Gastroesophageal sphincter (tissue), 4 donors: ENCODE data around the gene ARID3B. TPM values are rescaled to one million over a fixed set of nuclear protein-coding genes. Genes with fewer than 3 reads are reported as not detected.

ENCODE experiments used
- ATAC-seq: fragments of 150-250 bp; one replicate; pipeline ENCODE4 v1.9.1; 2016; ENCODE audit warnings: mild to moderate bottlenecking, moderate library complexity
- H3K27ac ChIP-seq, 4 donors: fragments of 200-600 bp; sonication (generic) in 3 of 4; 1 replicate in 3 of 4; 2 replicates in 1 of 4; pipeline ENCODE4 v1.5.1; 2016 to 2019
- H3K27me3 ChIP-seq: fragments of 200-600 bp; sonication (generic); one replicate; pipeline ENCODE4 v1.5.1; 2019
- H3K36me3 ChIP-seq, 2 donors: fragments of 200-600 bp; sonication (generic); one replicate each; pipeline ENCODE4 v1.5.1; 2019; ENCODE audit warnings: control low read depth in 1 of 2
- H3K4me1 ChIP-seq, 3 donors: fragments of 200-600 bp; sonication (generic); 1 replicate in 2 of 3; 2 replicates in 1 of 3; pipeline ENCODE4 v1.5.1; 2016 to 2019; ENCODE audit warnings: control low read depth in 2 of 3
- H3K4me3 ChIP-seq, 2 donors: fragments of 200-600 bp; sonication (generic); one replicate each; pipeline ENCODE4 v1.5.1; 2019; ENCODE audit warnings: mild to moderate bottlenecking in 1 of 2, moderate library complexity in 1 of 2
- H3K9me3 ChIP-seq, 3 donors: fragments of 200-600 bp; sonication (generic); one replicate each; pipeline ENCODE4 v1.5.1; 2017 to 2019; ENCODE audit warnings: control low read depth in 2 of 3
- EP300 ChIP-seq: sonication (generic); formaldehyde crosslinking; IDR thresholded peaks from one replicate; pipeline ENCODE4 v1.6.1; 2017; ENCODE audit warnings: antibody characterized with exemption, mild to moderate bottlenecking
- POLR2A ChIP-seq, 2 donors: fragments of 450-650 bp; IDR thresholded peaks; one replicate each; pipeline ENCODE4 v1.6.1; 2017; ENCODE audit warnings: antibody characterized with exemption in 2 of 2, mild to moderate bottlenecking in 2 of 2, moderate library complexity in 1 of 2
- POLR2AphosphoS5 ChIP-seq: sonication (generic); formaldehyde crosslinking; IDR thresholded peaks from one replicate; pipeline ENCODE4 v1.6.1; 2017; ENCODE audit warnings: antibody characterized with exemption
- WGBS, 2 donors: methylation state at CpG; one replicate each; pipeline ENCODE4 v1.1.5; 2018; ENCODE audit warnings: low coverage in 1 of 2; 5-methylcytosine and 5-hydroxymethylcytosine counted together
- total RNA-seq, 4 donors: library from RNA; depleted of rRNA; stranded (reverse); fragments of >200 nt; gene quantifications; one replicate each; pipeline ENCODE4 v1.1.0, GENCODE V29; 2016
- TF ChIP-seq, protein P1 (sequence below), 4 experiments: fragments of 200-600 bp in 2 of 4; fragments of 450-650 bp in 2 of 4; sonication (generic) in 1 of 4; IDR thresholded peaks; one replicate each; pipeline ENCODE4 v1.5.1; 2017 to 2019; ENCODE audit warnings: antibody characterized with exemption in 4 of 4, mild to moderate bottlenecking in 2 of 4, moderate library complexity in 2 of 4

Gene ARID3B
- total RNA-seq, 4 donors from 2014 or later: 2.9 to 8.4 (median 6.9) TPM

- H3K4me1 ChIP-seq: peaks cover 0 to 23% (median 1%) of the 10 kb centered on the region in 3 donors
- H3K4me3 ChIP-seq: no peak overlapping the region
- whole genome bisulfite sequencing, 2 donors: 91% methylated on average over 3 of the region's 3 CpGs; no CpG with 5 or more reads in 1 of the 2 donors
- TF ChIP-seq POLR2A (IDR thresholded peaks at IDR 0.05) (no peak), EP300 (no peak)
- H3K27me3 ChIP-seq: no peaks in the 10 kb centered on the region
- no peaks in the 10 kb centered on the region for H3K9me3 ChIP-seq
- H3K27ac ChIP-seq: no peak overlapping the region
- no peak for ATAC-seq
- H3K36me3 ChIP-seq: peaks cover 0 to 23% of the 10 kb centered on the region in 2 donors
Observed at GRCh38 chr15:74551714-74552113, 10.7 kb downstream of the ARID3B start.

DNA sequence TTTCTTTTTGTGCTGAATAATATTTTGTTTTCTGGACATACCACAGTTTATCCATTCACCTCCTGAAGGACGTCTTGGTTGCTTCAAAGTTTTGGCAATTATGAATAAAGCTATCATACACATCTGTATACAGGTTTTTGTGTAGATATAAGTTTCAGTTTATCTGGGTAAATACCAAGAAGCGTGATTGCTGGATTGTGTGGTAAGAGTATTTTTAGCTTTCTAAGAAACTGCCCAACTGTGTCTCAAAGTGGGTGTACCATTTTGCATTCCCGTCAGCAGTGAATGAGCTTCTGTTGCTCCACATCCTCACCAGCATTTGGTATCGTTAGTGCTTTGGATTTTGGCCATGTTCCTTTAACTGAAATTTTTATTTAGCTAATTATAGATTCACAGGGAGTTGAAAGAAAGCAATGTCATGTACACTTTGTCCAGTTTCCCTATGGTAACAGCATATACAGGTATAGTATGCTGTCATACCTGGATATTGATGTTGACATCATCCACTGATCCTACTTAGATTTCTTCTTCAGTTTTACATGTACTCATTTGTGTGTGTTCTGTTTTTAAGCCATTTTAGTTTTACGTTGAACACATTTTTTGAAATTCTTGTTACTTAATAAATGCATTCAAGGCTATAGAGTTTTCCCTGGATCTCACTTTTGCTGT, 11.9 kb downstream of the ARID3B start:
- no peak overlapping the region for H3K27ac ChIP-seq
- no peaks in the 10 kb centered on the region for H3K27me3 ChIP-seq
- TF ChIP-seq POLR2A (IDR thresholded peaks at IDR 0.05): no peak
- no peak for TF ChIP-seq POLR2AphosphoS5
- TF ChIP-seq, protein P1, sequence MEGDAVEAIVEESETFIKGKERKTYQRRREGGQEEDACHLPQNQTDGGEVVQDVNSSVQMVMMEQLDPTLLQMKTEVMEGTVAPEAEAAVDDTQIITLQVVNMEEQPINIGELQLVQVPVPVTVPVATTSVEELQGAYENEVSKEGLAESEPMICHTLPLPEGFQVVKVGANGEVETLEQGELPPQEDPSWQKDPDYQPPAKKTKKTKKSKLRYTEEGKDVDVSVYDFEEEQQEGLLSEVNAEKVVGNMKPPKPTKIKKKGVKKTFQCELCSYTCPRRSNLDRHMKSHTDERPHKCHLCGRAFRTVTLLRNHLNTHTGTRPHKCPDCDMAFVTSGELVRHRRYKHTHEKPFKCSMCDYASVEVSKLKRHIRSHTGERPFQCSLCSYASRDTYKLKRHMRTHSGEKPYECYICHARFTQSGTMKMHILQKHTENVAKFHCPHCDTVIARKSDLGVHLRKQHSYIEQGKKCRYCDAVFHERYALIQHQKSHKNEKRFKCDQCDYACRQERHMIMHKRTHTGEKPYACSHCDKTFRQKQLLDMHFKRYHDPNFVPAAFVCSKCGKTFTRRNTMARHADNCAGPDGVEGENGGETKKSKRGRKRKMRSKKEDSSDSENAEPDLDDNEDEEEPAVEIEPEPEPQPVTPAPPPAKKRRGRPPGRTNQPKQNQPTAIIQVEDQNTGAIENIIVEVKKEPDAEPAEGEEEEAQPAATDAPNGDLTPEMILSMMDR (IDR thresholded peaks at IDR 0.05): no peak
- TF ChIP-seq EP300: no peak
- peaks cover 0 to 11% (median 0%) of the 10 kb centered on the region in 3 donors for H3K4me1 ChIP-seq
- H3K9me3 ChIP-seq: no peaks in the 10 kb centered on the region
- 80 to 87% methylated on average over 5 of the region's 5 CpGs for WGBS, 2 donors
- no peak overlapping the region for H3K4me3 ChIP-seq
- peaks cover 0 to 23% of the 10 kb centered on the region in 2 donors for H3K36me3 ChIP-seq
- no peak for ATAC-seq

- TF ChIP-seq, protein P1 (IDR thresholded peaks at IDR 0.05): no peak
- TF ChIP-seq POLR2A (IDR thresholded peaks at IDR 0.05): no peak
- TF ChIP-seq POLR2AphosphoS5: no peak
- no peak for TF ChIP-seq EP300
- no peaks in the 10 kb centered on the region for H3K4me1 ChIP-seq
- H3K27ac ChIP-seq: no peak overlapping the region
- H3K4me3 ChIP-seq: no peak overlapping the region
- H3K9me3 ChIP-seq: no peaks in the 10 kb centered on the region
- 75 to 91% methylated on average over 3 to 4 of the region's 4 CpGs for WGBS, 2 donors
- peaks cover 0 to 20% of the 10 kb centered on the region in 2 donors for H3K36me3 ChIP-seq
- no peaks in the 10 kb centered on the region for H3K27me3 ChIP-seq
- no peak for ATAC-seq
Observed at GRCh38 chr15:74555192-74555591, 14.2 kb downstream of the ARID3B start.

DNA sequence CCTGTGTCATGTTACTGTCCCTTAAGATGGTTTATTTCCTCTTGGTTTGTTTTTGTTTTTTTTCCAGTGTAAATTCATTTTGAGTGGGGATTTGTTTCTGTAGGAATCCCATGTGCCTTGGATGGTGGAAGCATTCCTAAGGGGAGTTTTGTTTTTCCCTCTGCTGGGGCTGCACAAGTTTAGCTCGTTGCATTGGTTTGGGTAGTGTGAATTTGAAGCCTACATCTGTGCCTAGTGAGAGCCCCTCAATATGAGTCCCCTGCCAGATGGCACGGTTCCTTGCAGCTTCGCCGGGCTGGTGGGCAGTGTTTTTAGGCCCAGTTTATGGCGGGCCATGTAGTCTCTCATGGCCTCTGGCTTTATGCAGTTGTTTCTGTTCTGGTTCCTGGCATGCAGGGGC, 17.7 kb downstream of the ARID3B start:
- H3K27ac ChIP-seq: no peak overlapping the region
- no peak overlapping the region for H3K4me3 ChIP-seq
- TF ChIP-seq, protein P1 (IDR thresholded peaks at IDR 0.05): no peak
- TF ChIP-seq POLR2A (IDR thresholded peaks at IDR 0.05) (no peak), POLR2AphosphoS5 (no peak), EP300 (no peak)
- no peaks in the 10 kb centered on the region for H3K27me3 ChIP-seq
- no peak for ATAC-seq
- no peaks in the 10 kb centered on the region for H3K9me3 ChIP-seq
- H3K4me1 ChIP-seq: no peaks in the 10 kb centered on the region
- peaks cover 0 to 14% of the 10 kb centered on the region in 2 donors for H3K36me3 ChIP-seq
- 84% methylated on average over 4 of the region's 5 CpGs; no CpG with 5 or more reads in 1 of the 2 donors for WGBS, 2 donors

DNA sequence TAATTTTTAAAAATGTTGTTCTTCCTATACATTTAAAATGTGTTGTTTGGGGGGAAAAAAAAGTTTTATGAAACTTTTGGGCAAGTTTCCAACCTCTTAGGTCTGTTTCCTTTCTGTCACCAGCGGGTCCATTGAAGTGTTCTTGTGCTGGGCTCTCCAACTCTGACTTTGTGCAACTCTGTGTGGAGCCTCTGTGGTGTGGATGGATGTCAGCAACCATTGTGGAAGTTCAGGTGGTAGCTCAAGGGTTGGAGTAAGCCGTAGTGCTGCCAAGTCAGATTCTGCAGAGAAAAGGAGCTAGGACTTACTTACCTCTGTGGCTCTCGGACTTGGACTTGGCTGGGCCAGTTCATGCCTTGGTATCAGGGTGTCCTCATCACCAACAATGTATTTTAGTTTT, 22.4 kb downstream of the ARID3B start:
- Histone ChIP-seq H3K27ac (no peak overlapping the region), H3K4me3 (no peak overlapping the region), H3K4me1 (no peaks in the 10 kb centered on the region), H3K36me3 (peaks cover 0 to 9% of the 10 kb centered on the region in 2 donors), H3K9me3 (no peaks in the 10 kb centered on the region), H3K27me3 (no peaks in the 10 kb centered on the region)
- no peak for TF ChIP-seq POLR2AphosphoS5
- TF ChIP-seq, protein P1 (IDR thresholded peaks at IDR 0.05): no peak
- no peak for TF ChIP-seq POLR2A (IDR thresholded peaks at IDR 0.05)
- TF ChIP-seq EP300: no peak
- no peak for ATAC-seq
- WGBS, 2 donors: 92% methylated on average over 1 of the region's 3 CpGs; no CpG with 5 or more reads in 1 of the 2 donors
